NB4 (cell line): Measurements from ENCODE around the gene CTNND2.

ENCODE experiments used
- CTCF ChIP-seq: IDR thresholded peaks from one replicate; pipeline ENCODE4 v1.5.1; 2012; ENCODE audit warnings: low read depth, low read length
- MYC ChIP-seq: IDR thresholded peaks from 2 replicates; pipeline ENCODE4 v1.6.1; 2011; ENCODE audit warnings: low read depth, low read length
- POLR2A ChIP-seq: IDR thresholded peaks from 2 replicates; pipeline ENCODE4 v1.6.1; 2011; ENCODE audit warnings: mild to moderate bottlenecking; ENCODE audit not compliant: insufficient read length; ENCODE audit errors: extremely low read depth
- TF ChIP-seq, protein P1 (sequence below): IDR thresholded peaks from 2 replicates; pipeline ENCODE4 v1.6.1; 2011; ENCODE audit warnings: low read depth, low read length

GRCh38 chr5:11658376-11658775 lies 245.9 kb downstream of the CTNND2 start:
- TF ChIP-seq POLR2A (no peak), CTCF (no peak), MYC (no peak)
- TF ChIP-seq, protein P1, sequence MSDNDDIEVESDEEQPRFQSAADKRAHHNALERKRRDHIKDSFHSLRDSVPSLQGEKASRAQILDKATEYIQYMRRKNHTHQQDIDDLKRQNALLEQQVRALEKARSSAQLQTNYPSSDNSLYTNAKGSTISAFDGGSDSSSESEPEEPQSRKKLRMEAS = no peak
